ENCODE measurements around the gene ACTL10. TPM values are rescaled to one million over a fixed set of nuclear protein-coding genes. Genes with fewer than 3 reads are reported as not detected.

The ACTL10 gene
- total and polyA plus RNA-seq, 2 donors = 0.95 to 2.5 TPM

DNA sequence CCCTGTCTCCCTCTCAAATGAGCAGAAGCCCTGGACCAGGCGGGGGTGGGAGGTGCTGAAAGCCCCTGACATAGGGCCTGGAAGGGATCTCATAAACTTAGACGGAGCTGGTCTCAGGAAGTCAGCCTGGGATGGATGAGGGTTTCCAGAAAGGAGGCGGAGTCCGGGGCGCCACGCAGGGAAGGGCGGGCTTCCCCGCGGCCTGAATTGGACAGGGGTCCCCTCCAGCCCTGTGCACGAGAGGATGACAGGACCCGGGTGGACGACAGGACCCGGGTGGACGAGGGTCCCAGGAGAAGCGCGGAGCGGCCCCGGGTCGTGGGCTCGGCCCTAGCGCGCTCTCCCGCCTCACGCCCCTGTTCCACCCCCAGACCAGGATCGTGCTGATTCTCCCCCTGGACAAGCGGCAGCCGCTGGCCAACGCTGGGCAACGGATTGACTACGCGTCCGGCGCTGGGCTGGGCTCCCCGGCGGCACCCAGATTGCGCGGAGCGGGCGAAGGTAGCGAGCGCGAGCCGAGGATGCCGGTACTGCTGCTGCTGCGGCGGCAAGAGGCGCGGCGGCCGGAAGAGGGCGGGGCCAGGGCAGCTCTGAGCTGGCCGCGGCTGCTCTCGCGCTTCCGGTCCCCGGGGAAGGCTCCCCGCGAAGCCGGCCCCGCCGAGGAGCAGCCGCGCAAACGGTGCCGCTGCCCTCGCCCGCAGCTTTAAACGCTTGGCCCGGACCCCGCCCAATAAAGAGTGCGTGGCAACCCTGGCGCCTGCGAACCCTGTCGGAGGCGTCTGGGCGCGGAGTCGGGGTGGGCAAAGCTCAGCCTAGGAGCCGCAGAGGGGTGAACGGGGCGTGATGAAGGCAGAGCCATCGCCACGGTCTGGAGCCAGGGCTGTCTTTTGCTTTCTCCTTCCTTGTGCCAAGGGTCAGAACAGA, 3.3 kb upstream of the ACTL10 start:
- DNase-seq (ENCODE audit: extremely low spot score) = no peak

GRCh38 chr20:33664085-33664761, 2.5 kb upstream of the ACTL10 start:
- H3K4me3 ChIP-seq (ENCODE audit: low read depth, low read length) = peak overlapping the region; percentile 53
- H3K27ac ChIP-seq (ENCODE audit: low read depth) = peak overlapping the region; percentile 91
- peaks cover 3% of the 10 kb centered on the region for H3K36me3 ChIP-seq (ENCODE audit: insufficient read depth)
- no peaks in the 10 kb centered on the region for H3K4me1 ChIP-seq (ENCODE audit: insufficient read depth)
- DNase-seq (ENCODE audit: extremely low spot score) = no peak
- WGBS = 49% methylated on average over 9 of the region's 9 CpGs

More for the DNA sequence above, 3.3 kb upstream of the ACTL10 start:
- WGBS = under 1% methylated on average over 84 of the region's 84 CpGs
- H3K36me3 ChIP-seq (ENCODE audit: insufficient read depth) = peaks cover 6% of the 10 kb centered on the region
- peak overlapping the region; percentile 53 for H3K4me3 ChIP-seq (ENCODE audit: low read depth, low read length)
- H3K4me1 ChIP-seq (ENCODE audit: insufficient read depth) = no peaks in the 10 kb centered on the region
- peak overlapping the region; percentile 91 for H3K27ac ChIP-seq (ENCODE audit: low read depth)

DNA sequence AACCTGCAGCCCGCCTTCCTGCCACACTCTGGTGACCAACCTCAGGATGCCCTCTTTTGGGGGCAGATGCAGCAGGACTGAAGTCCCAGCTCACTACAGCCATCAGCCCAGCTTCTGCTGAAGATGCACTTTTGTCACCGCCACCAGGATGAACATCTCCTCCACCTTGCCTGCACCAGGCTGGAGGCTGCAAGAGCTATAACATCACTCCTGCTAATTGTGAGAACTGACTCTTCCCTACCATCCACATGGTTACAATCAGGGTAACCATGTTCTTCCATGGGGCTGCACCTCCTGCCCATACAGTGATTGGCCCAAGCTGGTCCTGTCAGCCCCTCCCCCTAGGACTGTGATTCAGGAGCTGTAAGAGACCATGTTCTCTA, 2.0 kb upstream of the ACTL10 start:
- Histone ChIP-seq H3K4me3 (ENCODE audit: low read depth, low read length) (no peak overlapping the region), H3K4me1 (ENCODE audit: insufficient read depth) (no peaks in the 10 kb centered on the region), H3K36me3 (ENCODE audit: insufficient read depth) (no peaks in the 10 kb centered on the region), H3K27ac (ENCODE audit: low read depth) (no peak overlapping the region)
- DNase-seq (ENCODE audit: extremely low spot score) = no peak
- WGBS = 96% methylated on average over 2 of the region's 2 CpGs

- WGBS = under 1% methylated on average over 55 of the region's 55 CpGs
- Histone ChIP-seq H3K4me1 (ENCODE audit: insufficient read depth) (no peaks in the 10 kb centered on the region), H3K36me3 (ENCODE audit: insufficient read depth) (no peaks in the 10 kb centered on the region), H3K4me3 (ENCODE audit: low read depth, low read length) (peak overlapping the region; percentile 41), H3K27ac (ENCODE audit: low read depth) (peak overlapping the region; percentile 69)
- no peak for DNase-seq (ENCODE audit: extremely low spot score)
Measured at GRCh38 chr20:33667245-33667675, 517 bp downstream of the ACTL10 start.

DNA sequence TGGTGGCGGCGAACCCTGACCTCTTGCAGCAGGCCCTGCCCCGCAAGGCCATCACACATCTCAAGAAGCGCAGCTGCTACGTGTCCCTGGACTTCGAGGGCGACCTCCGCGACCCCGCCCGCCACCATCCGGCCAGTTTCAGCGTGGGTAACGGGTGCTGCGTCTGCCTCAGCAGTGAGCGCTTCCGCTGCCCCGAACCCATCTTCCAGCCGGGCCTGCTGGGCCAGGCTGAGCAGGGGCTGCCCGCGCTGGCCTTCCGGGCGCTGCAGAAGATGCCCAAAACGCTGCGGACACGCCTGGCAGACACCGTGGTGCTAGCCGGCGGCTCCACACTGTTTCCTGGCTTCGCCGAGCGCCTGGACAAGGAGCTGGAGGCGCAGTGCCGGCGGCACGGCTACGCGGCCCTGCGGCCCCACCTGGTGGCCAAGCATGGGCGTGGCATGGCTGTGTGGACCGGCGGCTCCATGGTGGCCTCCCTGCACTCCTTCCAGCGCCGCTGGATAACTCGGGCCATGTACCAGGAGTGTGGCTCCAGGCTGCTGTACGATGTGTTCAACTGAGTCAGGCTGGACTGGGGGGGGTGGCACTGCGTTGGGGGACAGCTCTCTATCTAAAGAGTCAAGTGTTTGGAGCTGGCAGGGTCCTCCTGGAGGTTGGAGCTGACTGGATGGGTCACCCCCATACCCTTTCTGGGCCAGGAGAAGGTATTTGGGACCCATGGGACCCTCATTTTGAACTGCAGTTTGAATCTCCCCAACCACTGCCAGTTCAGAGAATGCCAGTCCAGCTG, 1.1 kb downstream of the ACTL10 start:
- Histone ChIP-seq H3K4me3 (ENCODE audit: low read depth, low read length) (peak overlapping the region; percentile 41), H3K4me1 (ENCODE audit: insufficient read depth) (no peaks in the 10 kb centered on the region), H3K36me3 (ENCODE audit: insufficient read depth) (no peaks in the 10 kb centered on the region), H3K27ac (ENCODE audit: low read depth) (peak overlapping the region; percentile 69)
- DNase-seq (ENCODE audit: extremely low spot score) = no peak
- WGBS = 3% methylated on average over 47 of the region's 47 CpGs

- Histone ChIP-seq H3K36me3 (ENCODE audit: insufficient read depth) (no peaks in the 10 kb centered on the region), H3K4me1 (ENCODE audit: insufficient read depth) (no peaks in the 10 kb centered on the region), H3K27ac (ENCODE audit: low read depth) (no peak overlapping the region), H3K4me3 (ENCODE audit: low read depth, low read length) (no peak overlapping the region)
- no peak for DNase-seq (ENCODE audit: extremely low spot score)
- WGBS = 85% methylated on average over 13 of the region's 13 CpGs
Measured at GRCh38 chr20:33668466-33669155, 1.9 kb downstream of the ACTL10 start.

DNA sequence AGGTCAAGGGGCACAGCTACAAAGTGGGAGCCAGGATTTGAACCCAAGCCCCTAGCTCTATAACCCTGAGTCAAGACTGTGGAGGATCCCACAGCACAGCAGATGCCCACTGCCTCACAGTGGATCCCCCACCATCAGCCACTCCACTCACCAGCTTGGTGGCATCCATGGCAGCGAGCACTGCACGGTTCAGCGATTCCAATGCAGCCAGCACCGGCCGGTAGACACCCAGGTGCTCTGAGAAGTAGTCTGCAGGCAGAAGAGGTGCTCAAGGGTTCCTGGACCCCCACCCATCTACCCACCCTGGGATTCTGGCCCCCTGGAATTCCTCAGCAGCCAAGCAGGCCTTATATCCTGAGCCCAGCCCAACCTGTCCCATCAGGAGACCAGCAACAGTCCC, 2.5 kb downstream of the ACTL10 start:
- no peaks in the 10 kb centered on the region for H3K36me3 ChIP-seq (ENCODE audit: insufficient read depth)
- no peak for DNase-seq (ENCODE audit: extremely low spot score)
- WGBS = 94% methylated on average over 5 of the region's 5 CpGs
- no peak overlapping the region for H3K4me3 ChIP-seq (ENCODE audit: low read depth, low read length)
- H3K4me1 ChIP-seq (ENCODE audit: insufficient read depth) = no peaks in the 10 kb centered on the region
- no peak overlapping the region for H3K27ac ChIP-seq (ENCODE audit: low read depth)

GRCh38 chr20:33669873-33670640, 3.3 kb downstream of the ACTL10 start:
- H3K4me1 ChIP-seq (ENCODE audit: insufficient read depth) = no peaks in the 10 kb centered on the region
- no peaks in the 10 kb centered on the region for H3K36me3 ChIP-seq (ENCODE audit: insufficient read depth)
- no peak overlapping the region for H3K27ac ChIP-seq (ENCODE audit: low read depth)
- H3K4me3 ChIP-seq (ENCODE audit: low read depth, low read length) = no peak overlapping the region
- no peak for DNase-seq (ENCODE audit: extremely low spot score)
- WGBS = 78% methylated on average over 13 of the region's 13 CpGs

GRCh38 chr20:33670715-33671499, 4.2 kb downstream of the ACTL10 start:
- Histone ChIP-seq H3K27ac (ENCODE audit: low read depth) (no peak overlapping the region), H3K4me3 (ENCODE audit: low read depth, low read length) (no peak overlapping the region), H3K36me3 (ENCODE audit: insufficient read depth) (no peaks in the 10 kb centered on the region), H3K4me1 (ENCODE audit: insufficient read depth) (no peaks in the 10 kb centered on the region)
- DNase-seq (ENCODE audit: extremely low spot score) = no peak
- 88% methylated on average over 6 of the region's 6 CpGs for WGBS

DNA sequence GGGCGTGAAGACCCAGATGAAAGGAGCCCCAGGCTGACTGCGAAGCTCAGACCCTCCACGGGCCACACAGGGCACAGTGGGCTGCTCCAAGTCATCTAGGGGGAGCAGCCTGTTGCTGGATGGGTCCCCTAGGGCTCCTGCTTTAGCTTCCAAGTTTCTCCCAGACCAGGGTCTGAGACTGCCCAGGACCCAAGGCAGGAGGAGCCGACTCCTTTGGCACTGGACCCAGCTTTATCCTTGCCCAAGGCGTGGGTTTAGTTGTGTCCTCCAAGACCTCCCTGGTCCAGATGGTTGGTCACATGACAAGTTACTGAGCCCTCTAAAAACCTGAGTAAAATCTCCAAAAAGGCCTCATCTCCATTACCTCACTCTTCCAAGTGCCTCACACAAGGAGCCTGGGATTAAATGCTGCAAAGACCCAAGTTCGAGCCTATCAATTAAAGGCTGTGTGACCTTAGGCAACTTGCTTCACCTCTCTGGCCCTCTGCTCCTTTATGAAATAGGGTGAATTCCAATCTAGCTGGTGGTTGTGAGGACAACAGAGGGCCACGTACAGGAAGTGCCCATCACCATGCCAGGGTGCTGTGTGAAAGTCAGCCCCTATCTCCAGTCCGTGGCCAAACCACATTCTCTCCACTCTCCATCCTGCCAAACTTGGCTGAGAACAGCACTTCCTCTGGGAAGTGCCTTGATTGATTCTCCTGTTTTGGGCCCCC, 5.0 kb downstream of the ACTL10 start:
- Histone ChIP-seq H3K36me3 (ENCODE audit: insufficient read depth) (no peaks in the 10 kb centered on the region), H3K4me1 (ENCODE audit: insufficient read depth) (no peaks in the 10 kb centered on the region), H3K4me3 (ENCODE audit: low read depth, low read length) (no peak overlapping the region), H3K27ac (ENCODE audit: low read depth) (no peak overlapping the region)
- WGBS = 84% methylated on average over 8 of the region's 8 CpGs
- no peak for DNase-seq (ENCODE audit: extremely low spot score)

GRCh38 chr20:33672426-33673113, 5.8 kb downstream of the ACTL10 start:
- Histone ChIP-seq H3K4me3 (ENCODE audit: low read depth, low read length) (no peak overlapping the region), H3K4me1 (ENCODE audit: insufficient read depth) (no peaks in the 10 kb centered on the region), H3K27ac (ENCODE audit: low read depth) (no peak overlapping the region), H3K36me3 (ENCODE audit: insufficient read depth) (no peaks in the 10 kb centered on the region)
- DNase-seq (ENCODE audit: extremely low spot score) = no peak
- 59% methylated on average over 17 of the region's 17 CpGs for WGBS
